SW 1271 (cell line): ENCODE results near the gene SLC9A8.
A peak's percentile ranks its signal among the peaks of the same experiment; 100 is the strongest.

Experiments used
- DNase-seq, 2 experiments: peaks; one replicate each; lab custom pipeline; 2025; lab: John Stamatoyannopoulos, UW

The SLC9A8 gene

GRCh38 chr20:49813305-49813974, 812 bp downstream of the SLC9A8 start:
- DNase-seq, result no peak

- no peak for DNase-seq
These were observed 1.5 kb downstream of the SLC9A8 start for GRCh38 chr20:49814057-49814694.

- DNase-seq, result no peak
These were observed 6.2 kb downstream of the SLC9A8 start for GRCh38 chr20:49818816-49819215.

DNA sequence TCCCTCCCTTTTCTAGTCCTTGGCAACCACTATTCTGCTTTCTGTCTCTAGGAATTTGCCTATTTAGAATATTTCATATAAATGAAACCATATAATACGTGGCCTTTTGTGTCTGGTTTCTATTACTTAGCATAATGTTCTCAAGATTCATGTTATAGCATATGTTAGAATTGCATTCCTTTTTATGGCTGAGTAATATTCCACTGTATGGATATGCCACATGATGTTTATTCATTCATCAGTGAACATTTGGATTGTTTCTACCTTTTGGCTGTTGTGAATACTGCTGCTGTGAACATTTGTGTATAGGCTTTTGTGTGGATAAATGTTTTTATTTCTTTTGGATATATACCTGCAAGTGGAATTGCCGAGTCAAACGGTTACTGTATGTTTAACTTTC, 7.1 kb downstream of the SLC9A8 start:
- DNase-seq, result no peak

DNA sequence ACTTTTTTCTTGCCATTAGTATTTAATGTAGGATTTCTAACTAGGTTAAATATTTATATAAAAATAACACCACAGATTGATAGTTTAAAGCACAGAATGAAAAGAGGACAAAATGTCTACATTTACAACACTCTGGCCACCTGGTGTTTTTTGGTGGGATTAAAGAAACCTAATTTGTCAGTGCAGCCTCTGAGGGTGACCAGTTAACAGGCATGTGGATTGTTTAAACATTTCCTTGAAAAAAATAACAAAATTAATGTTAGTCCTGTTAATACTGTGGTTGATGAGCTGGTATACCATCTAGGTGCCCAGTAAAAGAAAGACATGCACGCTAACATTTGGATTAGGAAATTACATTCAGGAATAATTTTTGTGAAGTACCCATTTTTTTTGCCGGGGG, 8.8 kb downstream of the SLC9A8 start:
- no peak for DNase-seq

GRCh38 chr20:49821870-49822331, 9.3 kb downstream of the SLC9A8 start:
- DNase-seq, result no peak

- DNase-seq, result no peak
These were observed 10.7 kb downstream of the SLC9A8 start for GRCh38 chr20:49823152-49823847.

DNA sequence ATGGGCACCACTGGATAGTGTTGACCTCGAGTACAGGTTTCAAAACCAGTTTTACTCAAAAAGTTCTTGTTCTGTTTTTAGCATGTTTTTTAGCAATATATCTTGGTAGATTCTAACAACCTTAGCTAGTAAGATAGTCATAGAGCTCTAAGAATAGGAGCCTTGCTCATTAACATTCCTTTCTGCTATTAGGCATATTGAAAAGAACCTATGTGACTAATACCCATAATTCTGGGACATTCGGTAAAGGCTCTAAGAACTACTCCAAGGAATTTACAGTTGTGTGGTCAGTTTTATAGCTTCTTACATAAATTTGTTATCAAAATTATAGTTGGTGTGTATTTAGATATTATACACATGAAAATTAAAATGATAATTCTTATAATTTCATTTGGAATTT, 11.6 kb downstream of the SLC9A8 start:
- no peak for DNase-seq

DNA sequence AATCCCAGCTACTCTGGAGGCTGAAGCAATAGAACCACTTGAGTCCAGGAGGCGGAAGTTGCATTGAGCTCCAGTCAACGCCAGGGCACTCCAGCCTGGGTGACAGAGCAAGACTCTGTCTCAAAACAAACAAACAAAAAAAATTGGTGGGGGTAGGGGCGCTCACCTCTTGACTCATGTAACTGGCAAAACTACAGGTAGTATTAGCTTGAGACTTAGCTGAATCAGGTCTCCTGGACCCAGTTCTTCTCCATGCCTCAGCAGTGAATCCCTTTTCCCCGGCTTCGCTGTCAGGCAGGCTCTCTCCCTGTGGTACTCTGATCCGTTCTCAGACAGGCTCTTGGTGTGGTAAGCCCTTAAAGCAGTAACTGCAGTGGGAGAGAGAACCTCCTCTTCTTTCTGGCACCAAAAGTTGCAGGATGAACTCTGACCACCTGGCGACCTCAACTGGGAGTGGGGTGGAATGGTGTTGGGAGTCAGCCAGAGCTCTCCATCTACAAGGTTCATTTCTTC, 12.9 kb downstream of the SLC9A8 start:
- DNase-seq, result no peak

GRCh38 chr20:49831022-49831769, 18.6 kb downstream of the SLC9A8 start:
- no peak for DNase-seq

- no peak for DNase-seq
These were observed 19.4 kb downstream of the SLC9A8 start for GRCh38 chr20:49831770-49832631.

- DNase-seq, result no peak
These were observed 20.2 kb downstream of the SLC9A8 start for GRCh38 chr20:49832632-49833327.

- no peak for DNase-seq
These were observed 20.9 kb downstream of the SLC9A8 start for GRCh38 chr20:49833483-49833882.

DNA sequence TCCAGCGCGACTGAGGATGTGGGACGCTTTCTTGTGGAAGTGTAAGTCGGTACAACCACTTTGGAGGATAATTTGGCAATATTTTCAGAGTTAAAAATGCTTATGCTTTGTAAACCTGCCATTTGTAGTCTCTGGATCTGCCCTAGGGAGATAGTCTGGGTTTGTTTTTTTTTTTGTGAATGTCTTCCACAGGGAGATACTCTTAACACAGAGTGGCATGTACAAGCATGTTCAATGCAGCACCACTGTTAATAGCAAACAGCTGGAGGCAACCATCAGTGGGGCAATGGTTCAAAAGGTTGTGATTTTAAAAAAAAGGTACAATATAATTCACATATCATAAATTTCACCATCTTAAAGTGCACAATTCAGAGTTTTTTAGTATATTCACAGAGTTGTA, 22.4 kb downstream of the SLC9A8 start:
- no peak for DNase-seq

DNA sequence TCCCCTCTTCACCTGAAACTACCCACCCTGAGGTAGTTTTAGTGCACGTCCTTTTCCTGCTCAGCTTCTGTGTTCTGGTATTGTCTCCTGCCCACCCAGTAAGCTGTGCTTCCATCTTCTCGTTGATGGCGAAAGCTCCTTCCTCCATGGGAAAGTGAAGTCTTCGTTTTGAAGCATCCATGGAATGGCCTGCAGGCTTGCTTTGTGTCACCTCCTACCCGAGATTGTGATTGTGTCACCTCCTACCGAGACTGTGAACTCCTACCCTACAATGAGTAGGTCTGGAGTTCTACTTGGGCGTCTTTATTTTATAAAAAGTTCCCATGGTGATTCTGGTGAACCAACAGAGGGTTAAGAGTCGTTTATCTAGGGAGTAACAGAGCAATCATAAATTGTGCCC, 25.9 kb downstream of the SLC9A8 start:
- DNase-seq, result no peak

DNA sequence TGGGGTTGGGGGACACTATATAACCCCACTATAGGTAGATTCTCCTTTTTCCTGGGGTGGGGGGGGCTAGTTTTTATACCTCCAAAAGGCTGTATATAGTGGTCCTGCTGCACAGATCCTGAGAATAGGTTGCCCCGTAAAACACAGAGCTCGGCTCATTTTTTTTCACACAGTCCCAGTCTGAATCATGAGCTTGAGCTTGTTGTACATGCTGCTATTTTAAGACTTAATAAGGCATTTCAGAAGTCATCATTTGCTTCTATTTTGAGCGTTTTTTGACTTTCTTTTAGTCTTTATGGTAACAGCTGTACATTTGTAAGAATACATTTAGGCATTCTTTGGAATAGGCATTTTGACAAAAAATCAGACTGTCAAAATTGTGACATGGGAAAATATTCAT, 30.5 kb downstream of the SLC9A8 start:
- no peak for DNase-seq

DNA sequence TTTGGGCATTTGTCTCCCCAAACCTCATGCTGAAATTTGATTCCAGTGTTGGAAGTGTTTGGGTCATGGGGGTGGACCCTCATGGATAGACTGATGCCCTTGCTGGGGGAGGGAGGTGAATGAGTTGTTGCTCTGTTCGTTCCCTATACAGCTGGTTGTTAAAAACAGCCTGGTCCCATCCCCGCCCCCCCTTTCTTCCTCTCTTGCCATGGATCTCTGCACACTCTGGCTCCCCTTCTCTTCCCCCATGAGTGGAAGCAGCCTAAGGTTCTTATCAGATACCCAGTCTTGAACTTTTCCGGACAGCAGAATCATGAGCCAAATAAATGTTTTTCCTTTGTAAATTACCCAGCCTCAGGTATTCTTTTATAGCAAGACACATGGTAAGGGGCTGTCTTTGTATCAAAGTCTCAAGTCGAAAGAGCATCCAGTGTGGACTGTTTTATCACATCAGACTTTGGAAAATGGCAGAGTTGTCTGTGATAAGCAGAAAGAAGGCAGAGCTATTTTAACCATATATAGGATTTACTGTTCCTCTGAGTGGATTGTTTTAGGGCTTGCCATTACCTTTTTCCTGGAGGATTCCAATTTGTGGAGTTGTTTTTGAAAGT, 31.2 kb downstream of the SLC9A8 start:
- DNase-seq, result no peak

DNA sequence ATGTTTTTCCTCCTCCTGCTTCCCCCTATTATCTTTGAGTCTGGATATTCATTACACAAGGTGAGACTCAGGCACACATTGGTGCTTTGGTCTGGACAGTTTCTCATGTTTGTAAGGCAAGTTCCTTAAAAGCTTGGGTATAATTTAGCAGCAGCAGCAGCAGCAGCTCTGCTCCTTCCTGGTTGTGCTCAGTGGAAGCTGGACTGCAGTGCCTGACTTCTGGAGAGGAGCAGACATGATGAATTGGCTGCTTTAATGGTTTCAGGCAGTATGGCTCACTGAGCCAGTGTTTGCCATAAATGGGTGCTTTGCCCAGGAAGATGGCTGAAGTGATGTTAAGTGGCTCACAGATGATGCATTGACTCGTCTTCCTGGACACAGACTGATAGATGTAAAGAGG, 32.4 kb downstream of the SLC9A8 start:
- DNase-seq, result no peak

- DNase-seq, result peak; percentile 26 to 46
These were observed 33.7 kb downstream of the SLC9A8 start for GRCh38 chr20:49846206-49846807.
